Anterior cingulate cortex (tissue), 58 donors: ENCODE measurements around the gene CDK17.

Source experiments
- DNase-seq, 58 donors: peaks; one replicate each; lab custom pipeline; 2025; lab: John Stamatoyannopoulos, UW

The CDK17 gene

GRCh38 chr12:96289067-96289466, 111.2 kb downstream of the CDK17 start:
- no peak for DNase-seq

- DNase-seq, result no peak
Measured at GRCh38 chr12:96285158-96285557, 115.1 kb downstream of the CDK17 start.

GRCh38 chr12:96274331-96274730, 125.9 kb downstream of the CDK17 start:
- DNase-seq, result no peak

GRCh38 chr12:96271469-96272199, 128.6 kb downstream of the CDK17 start:
- no peak for DNase-seq

GRCh38 chr12:96266238-96266637, 134.0 kb downstream of the CDK17 start:
- DNase-seq, result no peak

- no peak for DNase-seq
Measured at GRCh38 chr12:96265836-96266235, 134.4 kb downstream of the CDK17 start.

- DNase-seq, result no peak
Measured at GRCh38 chr12:96265400-96265799, 134.8 kb downstream of the CDK17 start.

- peak in 6 of 58 donors; percentile 8 to 48 (median 18) for DNase-seq
Measured at GRCh38 chr12:96263449-96263902, 136.8 kb downstream of the CDK17 start.

GRCh38 chr12:96261557-96261956, 138.7 kb downstream of the CDK17 start:
- no peak for DNase-seq

GRCh38 chr12:96260644-96261043, 139.6 kb downstream of the CDK17 start:
- DNase-seq, result no peak

- no peak for DNase-seq
Measured at GRCh38 chr12:96260231-96260630, 140.0 kb downstream of the CDK17 start.

GRCh38 chr12:96258104-96258961, 141.9 kb downstream of the CDK17 start:
- peak in 27 of 58 donors; percentile 7 to 79 (median 48) for DNase-seq

GRCh38 chr12:96257550-96258103, 142.6 kb downstream of the CDK17 start:
- DNase-seq, result no peak

- DNase-seq, result no peak
Measured at GRCh38 chr12:96256672-96257361, 143.4 kb downstream of the CDK17 start.

GRCh38 chr12:96255077-96255476, 145.2 kb downstream of the CDK17 start:
- DNase-seq, result no peak

- DNase-seq, result no peak
Measured at GRCh38 chr12:96250119-96250685, 150.0 kb downstream of the CDK17 start.

- DNase-seq, result peak in 3 of 58 donors; percentile 11 to 37 (median 24)
Measured at GRCh38 chr12:96249196-96250118, 150.8 kb downstream of the CDK17 start.

GRCh38 chr12:96248136-96248931, 151.9 kb downstream of the CDK17 start:
- DNase-seq, result peak in 23 of 58 donors; percentile 17 to 60 (median 39)
